GM06990 (cell line): Measurements from ENCODE around the gene ZNF157.
"Not testable (repeated sequence)": the region's sequence is repeated elsewhere in the genome, so short reads cannot be mapped to it uniquely, and the experiment has no call there.

ENCODE experiments used
- DNase-seq: peaks from one replicate; pipeline ENCODE4 v3.0.0-alpha.2; 2011; ENCODE audit not compliant: insufficient read length; ENCODE audit errors: extremely low read depth
- H3K27me3 ChIP-seq: replicated peaks from 2 replicates; pipeline ENCODE4 v1.6.0; 2011; ENCODE audit warnings: low read length; ENCODE audit not compliant: control insufficient read depth, insufficient read depth
- H3K36me3 ChIP-seq: 2 replicates; pipeline ENCODE4 v1.5.1; 2011; ENCODE audit warnings: low read length; ENCODE audit not compliant: control insufficient read depth, insufficient read depth
- H3K4me3 ChIP-seq: replicated peaks from 2 replicates; pipeline ENCODE4 v1.5.1; 2011; ENCODE audit warnings: low read depth, mild to moderate bottlenecking, control low read depth, low read length
- TF ChIP-seq, protein P1 (sequence below): IDR thresholded peaks from 2 replicates; pipeline ENCODE4 v1.5.1; 2011; ENCODE audit warnings: low read length, control low read depth, mild to moderate bottlenecking, inconsistent platforms; ENCODE audit not compliant: insufficient read depth, poor library complexity, severe bottlenecking

Gene ZNF157

DNA sequence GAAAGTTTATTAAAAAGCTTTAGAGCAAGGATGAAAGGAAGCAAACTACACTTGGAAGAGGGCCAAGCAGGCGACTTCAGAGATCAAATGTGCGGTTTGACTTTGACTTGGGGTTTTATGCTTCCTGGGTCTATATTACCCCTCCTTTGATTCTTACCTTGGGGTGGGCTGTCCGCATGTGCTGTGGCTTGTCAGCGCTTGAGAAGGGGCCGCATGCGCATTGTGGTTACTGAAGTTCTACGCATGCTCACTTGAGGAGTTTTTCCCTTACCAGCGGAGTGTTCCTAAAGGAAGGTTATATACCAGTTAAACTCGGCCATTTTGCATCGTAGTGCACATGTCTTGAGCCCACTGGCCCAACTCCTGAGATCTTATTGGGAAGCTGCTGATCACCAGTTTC is 9.9 kb downstream of the ZNF157 start:
- TF ChIP-seq, protein P1, sequence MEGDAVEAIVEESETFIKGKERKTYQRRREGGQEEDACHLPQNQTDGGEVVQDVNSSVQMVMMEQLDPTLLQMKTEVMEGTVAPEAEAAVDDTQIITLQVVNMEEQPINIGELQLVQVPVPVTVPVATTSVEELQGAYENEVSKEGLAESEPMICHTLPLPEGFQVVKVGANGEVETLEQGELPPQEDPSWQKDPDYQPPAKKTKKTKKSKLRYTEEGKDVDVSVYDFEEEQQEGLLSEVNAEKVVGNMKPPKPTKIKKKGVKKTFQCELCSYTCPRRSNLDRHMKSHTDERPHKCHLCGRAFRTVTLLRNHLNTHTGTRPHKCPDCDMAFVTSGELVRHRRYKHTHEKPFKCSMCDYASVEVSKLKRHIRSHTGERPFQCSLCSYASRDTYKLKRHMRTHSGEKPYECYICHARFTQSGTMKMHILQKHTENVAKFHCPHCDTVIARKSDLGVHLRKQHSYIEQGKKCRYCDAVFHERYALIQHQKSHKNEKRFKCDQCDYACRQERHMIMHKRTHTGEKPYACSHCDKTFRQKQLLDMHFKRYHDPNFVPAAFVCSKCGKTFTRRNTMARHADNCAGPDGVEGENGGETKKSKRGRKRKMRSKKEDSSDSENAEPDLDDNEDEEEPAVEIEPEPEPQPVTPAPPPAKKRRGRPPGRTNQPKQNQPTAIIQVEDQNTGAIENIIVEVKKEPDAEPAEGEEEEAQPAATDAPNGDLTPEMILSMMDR, result no peak
- Histone ChIP-seq H3K27me3 (no peaks in the 10 kb centered on the region), H3K4me3 (no peak overlapping the region), H3K36me3 (no peaks in the 10 kb centered on the region)
- no peak for DNase-seq

DNA sequence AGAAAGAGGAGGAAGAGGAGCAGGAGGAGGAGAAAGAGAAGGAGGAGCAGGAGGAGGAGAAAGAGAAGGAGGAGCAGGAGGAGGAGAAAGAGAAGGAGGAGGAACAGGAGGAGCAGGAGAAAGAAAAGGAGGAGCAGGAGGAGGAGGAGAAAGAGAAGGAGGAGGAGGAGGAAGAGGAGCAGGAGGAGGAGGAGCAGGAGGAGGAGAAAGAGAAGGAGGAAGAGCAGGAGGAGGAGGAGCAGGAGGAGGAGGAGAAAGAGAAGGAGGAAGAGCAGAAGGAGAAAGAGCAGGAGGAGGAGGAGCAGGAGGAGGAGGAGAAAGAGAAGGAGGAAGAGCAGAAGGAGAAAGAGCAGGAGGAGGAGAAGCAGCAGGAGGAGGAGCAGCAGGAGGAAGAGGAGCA is 10.5 kb downstream of the ZNF157 start:
- H3K36me3 ChIP-seq, H3K27me3 ChIP-seq, H3K4me3 ChIP-seq, DNase-seq: not testable (repeated sequence)

DNA sequence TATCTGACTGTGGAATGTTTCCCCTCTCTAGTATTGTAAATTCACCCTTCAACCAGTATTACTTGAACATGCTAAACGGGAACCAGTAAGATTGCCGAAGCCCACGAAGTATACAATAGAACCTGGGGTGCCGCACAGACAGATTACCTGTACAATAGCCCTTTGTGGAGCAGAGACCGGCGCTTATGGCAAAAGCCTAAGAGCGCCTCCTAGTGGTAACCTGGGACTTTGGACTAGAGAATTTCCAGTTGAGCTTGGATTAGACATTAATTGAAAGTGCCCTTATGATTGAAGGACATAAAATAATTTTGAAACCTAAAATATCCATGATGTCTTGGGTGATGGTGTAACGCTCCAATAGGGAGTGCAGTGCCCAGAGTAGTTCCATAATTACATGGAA is 14.1 kb downstream of the ZNF157 start:
- DNase-seq, result peak; percentile 7
- no peaks in the 10 kb centered on the region for H3K27me3 ChIP-seq
- TF ChIP-seq, protein P1, result peak; percentile 83
- no peak overlapping the region for H3K4me3 ChIP-seq
- no peaks in the 10 kb centered on the region for H3K36me3 ChIP-seq

DNA sequence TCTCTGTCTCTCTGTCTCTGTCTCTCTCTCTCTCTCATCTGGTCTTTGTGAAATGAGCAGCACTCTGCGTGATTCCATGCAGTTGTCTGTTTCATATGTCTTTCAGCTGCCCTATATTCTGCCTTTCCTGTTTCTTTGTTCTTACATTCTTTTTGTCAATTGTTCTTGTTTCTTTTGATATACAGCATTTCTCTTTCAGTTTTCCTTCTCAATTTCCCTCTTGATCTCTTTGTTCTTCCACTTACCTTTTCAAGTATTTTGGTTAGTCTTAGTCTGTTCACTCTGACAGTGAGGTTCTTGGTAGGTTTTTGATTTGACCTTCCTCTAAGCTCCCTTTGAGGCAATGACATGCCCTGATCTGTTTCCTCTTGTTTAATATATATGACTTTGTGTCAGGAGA is 20.4 kb downstream of the ZNF157 start:
- TF ChIP-seq, protein P1, result no peak
- DNase-seq, result no peak

DNA sequence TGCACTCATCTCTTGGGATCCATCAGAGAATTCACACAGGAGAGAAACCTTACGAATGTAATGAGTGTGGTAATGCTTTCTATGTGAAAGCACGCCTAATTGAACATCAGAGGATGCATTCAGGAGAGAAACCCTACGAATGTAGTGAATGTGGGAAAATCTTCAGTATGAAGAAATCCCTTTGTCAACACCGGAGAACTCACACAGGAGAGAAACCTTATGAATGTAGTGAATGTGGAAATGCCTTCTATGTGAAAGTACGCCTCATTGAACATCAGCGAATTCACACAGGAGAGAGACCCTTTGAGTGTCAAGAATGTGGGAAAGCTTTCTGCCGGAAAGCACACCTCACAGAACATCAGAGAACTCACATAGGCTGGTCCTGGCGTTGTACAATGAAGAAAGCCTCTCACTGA is 42.8 kb downstream of the ZNF157 start:
- H3K4me3 ChIP-seq, result no peak overlapping the region
- no peaks in the 10 kb centered on the region for H3K27me3 ChIP-seq
- TF ChIP-seq, protein P1, result no peak
- no peak for DNase-seq
- H3K36me3 ChIP-seq, result no peaks in the 10 kb centered on the region

More for the DNA sequence above, 20.4 kb downstream of the ZNF157 start:
- Histone ChIP-seq H3K27me3 (no peaks in the 10 kb centered on the region), H3K4me3 (no peak overlapping the region), H3K36me3 (no peaks in the 10 kb centered on the region)

DNA sequence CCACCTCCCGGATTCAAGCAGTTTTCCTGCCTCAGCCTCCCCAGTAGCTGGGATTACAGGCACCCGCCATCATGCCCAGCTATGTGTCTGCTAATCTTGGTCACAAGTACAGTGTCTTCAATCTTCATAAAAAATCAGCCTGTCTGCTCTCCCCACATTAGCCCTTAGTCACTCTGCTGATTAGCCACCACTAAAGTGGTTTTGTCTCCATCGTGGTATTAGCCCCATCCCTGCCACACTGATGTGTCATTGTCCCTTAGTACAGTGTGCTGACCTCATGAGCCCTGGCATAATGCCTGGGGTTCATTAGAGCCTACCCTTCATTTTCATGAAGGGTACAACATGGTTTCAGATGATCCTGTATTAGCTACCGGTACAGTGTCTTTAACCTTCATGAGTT is 49.9 kb downstream of the ZNF157 start:
- H3K27me3 ChIP-seq, result no peaks in the 10 kb centered on the region
- no peaks in the 10 kb centered on the region for H3K36me3 ChIP-seq
- no peak for DNase-seq
- no peak overlapping the region for H3K4me3 ChIP-seq
- TF ChIP-seq, protein P1, result no peak
